Hematopoietic multipotent progenitor cell treated with erythropoietin and hydrocortisone succinate and interleukin-3 and kit ligand, for 17 days (in vitro differentiated cells): Measurements from ENCODE around the gene COMMD4.
"Not testable (repeated sequence)": the region's sequence is repeated elsewhere in the genome, so short reads cannot be mapped to it uniquely, and the experiment has no call there.

Experiments
- DNase-seq: peaks from one replicate; pipeline ENCODE4 v3.0.0-alpha.2; 2015; ENCODE audit warnings: low spot score

The COMMD4 gene

DNA sequence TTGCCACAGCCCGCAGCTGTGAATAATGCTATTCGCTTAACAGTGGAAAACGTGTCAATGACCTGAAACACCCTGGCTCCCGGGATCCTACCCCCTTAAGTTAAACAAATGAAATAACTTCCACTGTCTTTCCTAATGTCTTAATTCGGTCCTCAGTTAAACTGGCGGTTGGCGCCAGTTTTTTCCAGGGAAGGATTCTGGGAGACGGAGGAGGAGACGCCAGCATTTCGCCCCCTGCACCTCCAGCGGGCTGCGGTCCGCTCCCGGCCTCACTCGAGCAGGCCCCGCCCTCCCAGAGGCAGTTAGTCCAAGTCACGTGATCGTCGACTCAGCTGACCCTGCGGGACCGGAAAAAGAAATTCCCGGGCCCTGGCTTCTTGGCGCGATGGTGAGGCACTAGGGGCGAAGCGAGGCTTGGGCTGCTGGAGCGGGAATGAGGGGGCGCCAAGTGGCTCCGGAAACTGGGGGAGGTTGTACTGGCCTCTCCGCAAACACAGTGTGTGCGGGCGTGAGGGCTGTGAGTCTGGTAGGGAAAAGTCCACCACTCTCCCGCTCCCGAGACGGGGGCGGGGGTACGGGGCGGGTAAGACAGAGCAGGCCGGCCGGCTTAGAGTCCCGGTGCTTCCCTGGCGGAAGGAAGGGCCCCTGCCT lies at the start of gene COMMD4:
TSS of gene COMMD4 (plus strand) at position 359 of the 651 bp plus-strand sequence. CDS start at position 386, 27 bp downstream.
- DNase-seq = peak; percentile 86

GRCh38 chr15:75293660-75294059 lies 42.2 kb upstream of the COMMD4 start:
- not testable (repeated sequence) for DNase-seq

GRCh38 chr15:75298541-75299310 lies 37.1 kb upstream of the COMMD4 start:
- not testable (repeated sequence) for DNase-seq

DNA sequence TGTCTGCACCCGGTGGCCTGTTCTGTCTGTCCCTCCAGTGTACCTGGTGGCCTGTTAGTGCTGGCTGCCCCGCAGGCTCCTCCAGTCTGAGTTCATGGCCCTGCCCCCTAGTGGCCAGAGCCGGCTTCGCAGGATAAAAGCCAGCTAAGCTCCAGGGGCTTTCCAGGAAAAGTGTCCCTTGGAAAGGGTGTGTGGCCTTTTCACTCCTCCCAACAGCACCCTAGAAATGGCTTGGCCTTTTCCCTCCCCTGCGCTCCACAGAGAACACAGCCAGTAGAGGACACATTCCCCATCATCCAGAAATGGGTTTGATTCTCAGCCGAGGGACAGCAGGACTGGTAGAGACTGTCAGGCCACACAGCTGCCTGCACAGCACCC lies 36.6 kb upstream of the COMMD4 start:
- DNase-seq = not testable (repeated sequence)

GRCh38 chr15:75300026-75300425 lies 35.8 kb upstream of the COMMD4 start:
- not testable (repeated sequence) for DNase-seq

DNA sequence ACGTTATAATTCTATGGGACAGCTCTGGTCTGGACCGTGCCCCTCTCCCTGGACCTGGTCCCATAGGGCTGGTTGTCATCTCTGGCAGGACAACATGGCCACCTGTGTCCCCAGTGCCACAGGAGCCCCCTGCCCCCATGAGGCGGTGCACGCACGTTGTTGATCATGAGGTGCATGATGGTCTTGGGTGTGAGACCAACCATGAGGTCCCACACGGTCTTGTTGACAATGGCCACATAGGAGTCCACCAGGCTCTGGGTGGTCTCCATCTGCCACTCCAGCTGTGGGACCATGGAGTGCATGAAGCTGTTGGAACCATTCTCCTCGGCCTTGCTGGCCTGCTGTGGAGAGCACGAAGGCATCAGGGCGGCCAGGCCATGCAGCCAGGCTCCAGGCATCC lies 33.5 kb upstream of the COMMD4 start:
- DNase-seq = no peak

DNA sequence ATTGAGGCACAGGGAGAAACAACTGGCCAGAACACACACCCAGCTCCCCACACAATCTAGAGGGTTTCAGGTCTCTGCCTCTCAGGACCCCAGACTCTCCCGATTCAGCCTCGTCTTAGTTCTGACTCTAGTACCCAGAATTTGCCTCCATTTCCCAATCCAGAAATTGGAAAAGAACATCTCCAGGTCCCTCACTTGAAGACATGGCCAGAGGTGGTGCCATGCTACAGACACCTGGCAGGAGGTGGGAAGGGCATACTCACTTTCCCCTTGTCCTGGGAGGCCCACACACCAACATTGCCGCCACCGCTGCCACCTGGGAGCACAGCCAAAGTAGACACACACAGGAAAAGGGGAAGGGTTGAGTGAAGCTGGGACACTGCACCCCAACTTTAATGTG lies 33.1 kb upstream of the COMMD4 start:
- not testable (repeated sequence) for DNase-seq

- no peak for DNase-seq
These were observed 29.7 kb upstream of the COMMD4 start for GRCh38 chr15:75306188-75306587.

GRCh38 chr15:75307778-75308390 lies 28.0 kb upstream of the COMMD4 start:
- no peak for DNase-seq

DNA sequence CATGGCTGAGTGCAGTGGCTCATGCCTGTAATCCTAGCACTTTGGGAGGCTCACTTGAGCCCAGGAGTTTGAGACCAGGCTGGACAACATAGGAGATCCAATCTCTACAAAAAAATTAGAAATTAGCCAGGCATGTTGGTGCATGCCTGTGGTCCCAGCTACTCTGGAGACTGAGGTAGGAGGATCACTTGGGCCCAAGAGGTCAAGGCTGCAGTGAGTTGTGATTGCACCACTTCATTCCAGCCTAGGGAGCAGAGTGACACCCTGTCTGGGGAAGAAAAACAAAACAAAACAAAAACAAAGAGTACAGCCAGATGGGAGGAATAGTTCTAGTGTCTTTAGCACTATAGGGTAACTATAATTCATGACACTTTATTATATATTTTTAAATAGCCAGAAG lies 26.2 kb upstream of the COMMD4 start:
- DNase-seq = no peak

DNA sequence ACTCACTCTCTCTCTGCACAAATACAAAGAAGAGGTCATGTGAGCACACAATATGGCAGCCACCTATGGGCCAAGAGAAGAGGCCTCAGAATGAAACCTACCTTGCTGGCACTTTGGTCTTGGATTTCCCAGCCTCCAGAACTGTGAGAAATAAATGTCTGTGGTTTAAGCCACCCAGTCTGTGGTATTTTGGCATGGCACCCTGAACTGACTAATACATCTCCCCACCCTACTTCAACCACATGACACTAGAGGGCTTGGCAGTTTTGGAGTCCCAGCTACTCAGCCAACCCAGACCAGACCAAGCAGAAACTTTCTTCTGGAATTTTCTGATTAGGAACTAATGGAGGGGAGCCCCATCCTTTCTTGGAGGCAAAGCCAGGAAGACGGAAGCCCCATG lies 23.3 kb upstream of the COMMD4 start:
- not testable (repeated sequence) for DNase-seq

DNA sequence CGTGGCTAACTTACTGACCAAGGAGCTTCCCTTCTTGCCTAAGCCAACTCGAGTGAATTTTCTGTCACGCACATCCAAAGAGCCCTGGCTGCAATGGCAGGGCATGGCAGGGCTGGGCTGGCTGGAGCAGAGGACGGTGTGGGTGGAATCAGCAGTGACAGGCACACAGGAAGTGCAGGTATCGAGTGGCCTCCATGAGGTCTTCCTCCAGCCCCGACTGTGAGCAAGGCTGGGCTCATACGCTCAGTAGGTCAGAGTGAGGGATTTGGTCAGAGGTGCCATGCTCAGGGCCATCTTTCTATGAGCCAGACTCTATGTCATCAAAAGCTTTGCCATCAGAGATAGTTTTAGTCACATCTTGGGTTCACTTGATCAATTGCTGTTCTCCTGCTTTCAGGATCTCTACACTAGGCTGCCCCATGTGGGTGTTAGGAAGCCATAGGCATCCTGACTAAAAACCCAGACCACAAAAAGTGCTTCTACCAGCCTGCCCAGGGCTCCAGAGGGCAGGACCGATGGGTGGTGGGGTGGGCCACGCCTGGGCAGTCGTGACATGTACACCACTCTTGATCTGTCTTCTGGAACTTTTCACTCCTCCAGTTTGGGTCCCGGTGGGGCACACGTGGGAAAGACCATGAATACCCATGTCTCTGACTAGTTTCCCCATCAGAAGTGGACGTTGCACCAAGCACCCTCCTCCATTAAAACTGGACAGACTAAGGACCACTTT lies 22.6 kb upstream of the COMMD4 start:
- DNase-seq = no peak

GRCh38 chr15:75314552-75315290 lies 21.1 kb upstream of the COMMD4 start:
- no peak for DNase-seq

- DNase-seq = not testable (repeated sequence)
These were observed 16.5 kb upstream of the COMMD4 start for GRCh38 chr15:75319231-75319897.

- no peak for DNase-seq
These were observed 14.2 kb upstream of the COMMD4 start for GRCh38 chr15:75321711-75322110.

DNA sequence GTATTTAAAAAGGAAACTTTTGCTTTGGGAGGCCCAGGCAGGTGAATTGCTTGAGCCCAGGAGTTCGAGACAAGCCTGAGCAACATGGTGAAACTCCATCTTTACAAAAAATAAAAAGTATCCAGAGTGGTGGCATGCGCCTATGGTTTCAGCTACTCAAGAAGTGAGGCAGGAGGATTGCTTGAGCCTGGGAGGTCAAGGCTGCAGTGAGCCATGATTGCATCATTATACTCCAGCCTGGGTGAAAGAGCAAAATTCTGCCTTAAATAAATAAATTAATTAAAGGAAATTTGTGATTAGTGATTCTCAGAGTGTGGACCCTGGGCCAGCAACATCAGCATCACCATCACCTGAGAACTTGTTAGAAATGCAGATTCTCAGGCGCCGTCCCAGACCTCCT lies 9.9 kb upstream of the COMMD4 start:
- DNase-seq = no peak

- DNase-seq = no peak
These were observed 8.9 kb upstream of the COMMD4 start for GRCh38 chr15:75327005-75327404.

DNA sequence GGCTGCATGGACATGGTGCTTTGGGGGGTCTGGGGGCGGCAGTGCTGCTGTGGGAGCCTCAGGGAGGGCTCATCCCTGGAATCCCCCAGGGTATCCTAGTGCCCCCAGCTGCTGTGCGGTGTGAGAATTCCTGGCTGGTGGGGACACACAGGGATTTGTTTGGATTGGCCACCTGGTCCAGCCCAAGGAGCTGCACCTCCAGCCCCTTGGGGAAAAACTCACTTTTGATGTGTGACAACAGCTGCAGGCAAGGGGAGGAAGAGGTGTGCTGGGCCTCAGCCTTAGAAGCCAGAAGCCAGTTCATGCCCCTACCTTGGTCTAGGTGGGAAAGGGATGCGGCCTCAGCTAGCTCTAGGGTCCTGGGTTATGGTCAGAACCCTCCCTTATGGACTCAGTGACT lies 8.4 kb upstream of the COMMD4 start:
- no peak for DNase-seq

GRCh38 chr15:75328493-75329314 lies 7.2 kb upstream of the COMMD4 start:
- DNase-seq = no peak

DNA sequence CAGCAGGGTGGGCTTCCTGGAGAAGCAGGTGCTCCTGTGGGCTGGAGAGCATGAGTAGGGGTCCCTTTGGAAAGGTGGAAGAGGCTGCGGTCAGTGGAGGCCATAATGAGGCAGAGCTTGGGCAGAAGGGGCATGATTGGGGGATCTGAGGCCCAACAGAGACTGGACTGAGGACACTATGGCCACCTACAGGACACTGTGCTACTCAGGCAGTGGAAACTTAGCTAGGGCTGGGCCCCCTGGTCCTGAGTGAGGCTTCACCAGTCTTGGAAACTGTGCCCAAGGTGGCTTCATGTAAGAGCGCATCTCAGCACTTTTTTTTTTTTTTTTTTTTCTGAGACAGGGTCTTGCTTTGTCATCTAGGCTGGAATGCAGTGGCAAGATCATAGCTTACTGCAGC lies 6.3 kb upstream of the COMMD4 start:
- no peak for DNase-seq
